RWPE1 (cell line): ENCODE measurements around the gene SLC9B2.
A peak's percentile ranks its signal among the peaks of the same experiment; 100 is the strongest.

Source experiments
- CTCF ChIA-PET: fragments of 350-600 bp; sonication (Branson Sonifier 250); formaldehyde crosslinking; extraction: SDS; loops from one replicate; lab custom pipeline; 2021; lab: Yijun Ruan, JAX
- POLR2A ChIA-PET: fragments of 400-600 bp; formaldehyde crosslinking; extraction: SDS; loops from one replicate; lab custom pipeline; 2020; ENCODE audit warnings: antibody characterized with exemption; ENCODE audit not compliant: low non-redundant PET; lab: Yijun Ruan, JAX
- DNase-seq: peaks from one replicate; pipeline ENCODE4 v3.0.0; 2012; ENCODE audit warnings: low spot score
- H3K27ac ChIP-seq: fragments of 450-650 bp; 2 replicates; pipeline ENCODE4 v1.5.1; 2017
- TF ChIP-seq, protein P1 (sequence below): fragments of 450-650 bp; conservative IDR thresholded peaks from 2 replicates; pipeline ENCODE4 v1.5.1; 2017; ENCODE audit warnings: low read depth, mild to moderate bottlenecking

The SLC9B2 gene

DNA sequence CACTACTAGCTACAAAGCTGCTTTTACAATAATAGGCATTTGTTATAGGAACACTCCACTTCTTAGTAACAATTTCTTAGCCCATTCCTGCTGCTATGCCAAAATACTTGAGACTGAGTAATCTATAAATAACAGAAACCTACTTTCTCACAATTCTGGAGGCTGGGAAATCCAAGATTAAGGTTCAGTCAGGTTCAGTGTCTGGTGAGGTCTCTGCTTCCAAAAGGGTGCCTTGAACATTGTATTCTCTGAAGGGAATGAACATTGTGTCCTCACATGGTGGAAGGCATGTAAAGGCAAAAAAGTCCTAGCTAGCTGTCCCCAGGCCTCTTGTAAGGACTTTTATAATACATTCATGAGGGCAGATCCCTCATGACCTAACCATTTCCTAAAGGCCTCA lies 64.0 kb downstream of the SLC9B2 start:
- ChIA-PET POLR2A (no interaction called here), CTCF (no interaction called here)
- H3K27ac ChIP-seq = no peak overlapping the region
- TF ChIP-seq, protein P1, sequence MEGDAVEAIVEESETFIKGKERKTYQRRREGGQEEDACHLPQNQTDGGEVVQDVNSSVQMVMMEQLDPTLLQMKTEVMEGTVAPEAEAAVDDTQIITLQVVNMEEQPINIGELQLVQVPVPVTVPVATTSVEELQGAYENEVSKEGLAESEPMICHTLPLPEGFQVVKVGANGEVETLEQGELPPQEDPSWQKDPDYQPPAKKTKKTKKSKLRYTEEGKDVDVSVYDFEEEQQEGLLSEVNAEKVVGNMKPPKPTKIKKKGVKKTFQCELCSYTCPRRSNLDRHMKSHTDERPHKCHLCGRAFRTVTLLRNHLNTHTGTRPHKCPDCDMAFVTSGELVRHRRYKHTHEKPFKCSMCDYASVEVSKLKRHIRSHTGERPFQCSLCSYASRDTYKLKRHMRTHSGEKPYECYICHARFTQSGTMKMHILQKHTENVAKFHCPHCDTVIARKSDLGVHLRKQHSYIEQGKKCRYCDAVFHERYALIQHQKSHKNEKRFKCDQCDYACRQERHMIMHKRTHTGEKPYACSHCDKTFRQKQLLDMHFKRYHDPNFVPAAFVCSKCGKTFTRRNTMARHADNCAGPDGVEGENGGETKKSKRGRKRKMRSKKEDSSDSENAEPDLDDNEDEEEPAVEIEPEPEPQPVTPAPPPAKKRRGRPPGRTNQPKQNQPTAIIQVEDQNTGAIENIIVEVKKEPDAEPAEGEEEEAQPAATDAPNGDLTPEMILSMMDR = no peak
- no peak for DNase-seq

DNA sequence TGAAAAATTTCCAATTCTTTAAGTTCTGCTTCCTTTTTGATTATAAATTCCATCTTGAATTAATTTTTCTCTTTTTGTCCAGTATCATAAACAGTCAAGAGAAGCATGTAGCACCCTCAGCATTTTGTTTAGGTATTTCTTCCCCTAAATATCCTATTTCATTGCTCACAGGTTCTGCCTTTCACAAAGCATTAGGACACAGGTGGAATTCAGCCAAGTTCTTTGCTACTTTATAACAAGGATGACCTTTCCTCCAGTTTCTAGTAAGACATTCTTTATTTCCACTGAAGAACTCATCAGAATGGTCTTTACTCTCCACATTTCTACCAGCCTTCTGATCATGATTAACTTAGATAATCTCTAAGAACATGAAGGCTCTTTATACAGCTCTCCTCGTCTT lies 64.5 kb downstream of the SLC9B2 start:
- no peak for DNase-seq
- TF ChIP-seq, protein P1 = no peak
- POLR2A ChIA-PET = no interaction called here
- CTCF ChIA-PET = interaction anchor here (1.8 kb wide), 1 partner anchor 391 kb away, joined by 6 read pairs; no protein-coding TSS in a partner anchor
- no peak overlapping the region for H3K27ac ChIP-seq

DNA sequence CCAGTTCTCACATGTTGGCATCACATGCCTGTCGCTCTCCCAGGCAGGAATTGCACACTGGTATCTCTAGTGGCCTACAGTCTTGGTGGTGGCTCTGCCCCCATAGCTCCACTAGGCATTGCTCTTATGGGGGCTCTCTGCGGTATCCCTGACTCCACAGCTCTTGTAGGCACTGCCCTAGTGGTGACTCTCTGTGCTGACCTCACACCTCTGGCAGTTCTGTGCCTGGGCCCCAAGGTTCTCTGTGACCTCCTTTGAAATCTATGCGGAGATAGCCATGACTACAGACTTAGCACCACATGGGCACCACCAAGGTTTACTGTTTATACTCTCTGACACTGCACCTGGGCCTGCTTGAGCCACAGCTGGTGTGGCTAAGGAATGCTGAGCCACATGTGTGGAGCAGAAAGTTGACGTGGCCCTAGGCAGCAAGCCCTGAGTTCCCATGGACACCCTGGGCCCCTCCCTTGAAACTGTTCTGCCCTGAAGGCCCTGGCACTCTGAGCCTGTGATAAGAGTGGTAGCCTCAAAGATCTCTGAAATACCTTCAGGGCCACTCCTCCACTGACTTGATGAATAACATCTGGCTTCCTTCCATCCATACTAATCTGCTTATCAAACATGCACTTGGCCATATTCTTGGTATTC lies 65.1 kb downstream of the SLC9B2 start:
- TF ChIP-seq, protein P1 = no peak
- peak; percentile 45 for DNase-seq
- ChIA-PET CTCF (interaction anchor here (1.1 to 1.8 kb wide), 2 partner anchors 80 to 391 kb away, joined by 4 to 6 read pairs; no protein-coding TSS in a partner anchor), POLR2A (no interaction called here)
- H3K27ac ChIP-seq = peak overlapping the region; percentile 65

DNA sequence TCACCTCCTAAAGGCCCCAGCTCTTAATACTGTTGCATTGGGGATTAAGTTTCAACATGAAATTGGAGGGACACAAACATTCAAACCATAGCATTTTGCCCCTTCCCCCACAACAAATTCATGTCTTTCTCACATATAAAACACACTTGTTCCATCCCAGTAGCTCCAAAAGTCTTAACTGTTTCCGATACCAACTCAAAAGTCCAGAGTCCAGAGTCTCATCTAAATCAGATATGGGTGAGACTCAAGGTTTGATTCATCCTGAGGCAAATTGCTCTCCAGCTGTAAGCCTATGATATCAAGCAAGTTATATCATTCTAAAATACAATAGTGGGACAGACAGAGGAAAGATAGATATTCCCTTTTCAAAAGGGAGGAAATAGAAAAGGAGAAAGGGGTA lies 65.8 kb downstream of the SLC9B2 start:
- peak overlapping the region; percentile 65; the same call in 1 of the 2 replicates for H3K27ac ChIP-seq
- TF ChIP-seq, protein P1 = no peak
- no peak for DNase-seq
- ChIA-PET CTCF (interaction anchor here (0.7 to 1.8 kb wide), 3 partner anchors 81 to 390 kb away, joined by 3 to 6 read pairs (median 4); no protein-coding TSS in a partner anchor), POLR2A (no interaction called here)

DNA sequence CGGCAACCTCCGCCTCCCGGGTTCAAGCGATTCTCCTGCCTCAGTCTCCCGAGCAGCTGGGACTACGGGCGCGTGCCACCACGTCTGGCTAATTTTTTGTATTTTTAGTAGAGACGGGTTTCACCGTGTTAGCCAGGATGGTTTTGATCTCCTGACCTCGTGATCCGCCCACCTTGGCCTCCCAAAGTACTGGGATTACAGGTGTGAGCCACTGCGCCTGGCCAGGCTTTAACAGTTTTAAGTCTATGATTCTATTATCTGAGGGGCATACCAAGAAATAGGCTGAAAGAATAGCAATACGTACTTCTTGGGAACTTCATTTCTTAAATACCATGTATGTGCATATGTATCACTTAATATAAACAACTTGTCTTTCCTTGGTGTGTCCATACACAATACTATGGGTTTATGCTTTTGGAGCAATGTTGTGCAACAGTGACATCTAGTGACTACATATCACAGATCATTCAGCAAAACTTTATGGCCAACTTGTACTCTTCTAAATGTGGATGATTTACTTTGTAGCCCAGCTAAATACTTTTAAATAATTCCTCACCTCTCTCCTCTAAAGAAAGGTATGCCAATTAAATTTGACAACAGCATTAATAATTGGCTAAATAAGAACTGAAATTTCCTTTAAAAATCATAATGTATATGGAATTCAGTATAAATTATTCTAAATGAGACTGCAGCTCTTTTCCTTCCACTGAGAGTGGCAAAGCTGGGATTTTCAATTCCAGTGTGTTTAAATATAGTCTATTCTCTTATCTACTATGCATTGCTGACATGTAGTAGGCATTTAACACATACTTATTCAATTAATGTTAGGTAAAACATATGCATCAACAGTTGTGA lies 67.5 kb downstream of the SLC9B2 start:
- H3K27ac ChIP-seq = no peak overlapping the region
- TF ChIP-seq, protein P1 = peak; percentile 80
- peak; percentile 52 for DNase-seq
- CTCF ChIA-PET = interaction anchor here (0.6 to 2.8 kb wide), 11 partner anchors 12 to 627 kb away, joined by 3 to 21 read pairs (median 4); partner anchors contain the start of gene MANBA
- POLR2A ChIA-PET = no interaction called here

DNA sequence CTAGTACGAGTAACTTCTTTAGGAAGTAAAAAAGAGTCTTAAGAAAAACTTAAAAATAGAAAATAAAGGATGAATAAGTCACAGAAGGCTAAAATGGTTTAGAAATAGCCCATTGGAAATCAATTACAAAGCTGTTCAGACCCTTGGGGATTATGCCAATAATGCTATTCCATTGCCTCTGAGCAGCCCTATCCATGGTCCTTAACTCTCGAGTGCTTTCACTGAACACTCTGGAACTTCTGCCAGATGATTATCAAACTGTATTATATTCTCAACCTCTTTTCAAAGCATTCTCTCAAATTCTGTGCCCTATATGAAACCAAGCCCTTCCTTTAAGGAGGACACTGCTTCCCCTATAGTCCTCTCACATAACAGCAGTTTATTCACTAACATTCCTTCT lies 74.0 kb downstream of the SLC9B2 start:
- DNase-seq = no peak
- ChIA-PET CTCF (interaction anchor here (0.7 kb wide), 1 partner anchor 60 kb away, joined by 3 read pairs; no protein-coding TSS in a partner anchor), POLR2A (no interaction called here)

More for the DNA sequence above, 74.0 kb downstream of the SLC9B2 start:
- TF ChIP-seq, protein P1 = no peak
- H3K27ac ChIP-seq = no peak overlapping the region
